Upper lobe of right lung (tissue), 1 donor: ENCODE results near the gene TANC1. TPM values are rescaled to one million over a fixed set of nuclear protein-coding genes. Genes with fewer than 3 reads are reported as not detected.

ENCODE experiments used
- ATAC-seq: fragments of 200-7000 bp; cut with Tn5 transposase; one replicate; pipeline ENCODE4 v1.9.1; 2020; ENCODE audit warnings: mild to moderate bottlenecking, moderate library complexity
- DNase-seq: peaks from one replicate; pipeline ENCODE4 v3.0.0-alpha.2; 2020
- H3K27ac ChIP-seq: fragments of 200-600 bp; one replicate; pipeline ENCODE4 v1.8.0; 2022
- H3K27me3 ChIP-seq: fragments of 200-600 bp; one replicate; pipeline ENCODE4 v1.8.0; 2022; ENCODE audit warnings: mild to moderate bottlenecking
- H3K36me3 ChIP-seq: fragments of 200-600 bp; one replicate; pipeline ENCODE4 v1.8.0; 2022
- H3K4me1 ChIP-seq: fragments of 200-600 bp; one replicate; pipeline ENCODE4 v1.8.0; 2022
- H3K4me3 ChIP-seq: fragments of 200-600 bp; one replicate; pipeline ENCODE4 v1.8.0; 2022; ENCODE audit warnings: mild to moderate bottlenecking
- H3K9me3 ChIP-seq: fragments of 200-600 bp; one replicate; pipeline ENCODE4 v1.8.0; 2022
- intact Hi-C: fragments of 100-400 bp; cut with DNase I; formaldehyde crosslinking; loops from one replicate; pipeline ENCODE4 v1.11.0; 2022
- total RNA-seq: library from RNA; stranded (reverse); fragmentation: NEBNext Ultra II Directional; extraction: Animal tissue kit (Norgen Biotek cat#: 25700); gene quantifications from one replicate; pipeline ENCODE4 v1.2.1, GENCODE V29; 2021
- TF ChIP-seq, protein P1 (sequence below): fragments of 200-600 bp; IDR thresholded peaks from one replicate; pipeline ENCODE4 v1.8.0; 2022; ENCODE audit warnings: antibody characterized with exemption
- donor health status: DM: no; HTN: yes; CAD: no; lungs with severe emphysema.

Gene TANC1
- total RNA-seq, 1 donor from 2014 or later: 60.4 TPM

DNA sequence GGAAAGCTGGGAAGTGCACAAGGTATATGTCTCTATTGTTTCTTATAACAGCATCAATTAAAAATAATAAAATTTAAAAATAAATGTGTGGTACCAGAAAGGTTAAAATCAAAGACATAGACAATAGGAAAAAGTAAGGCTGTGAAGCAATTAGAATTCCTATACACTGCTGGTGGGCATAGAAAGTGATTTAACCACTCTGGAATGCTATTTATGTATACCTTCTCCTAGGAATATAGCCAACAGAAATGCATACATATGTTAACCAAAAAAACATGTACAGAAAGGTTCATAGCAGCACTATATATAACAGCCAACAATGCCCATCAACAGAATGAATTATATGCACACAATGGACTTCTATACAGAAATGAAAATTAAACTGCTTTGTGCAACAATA, 275.1 kb downstream of the TANC1 start:
- no peak overlapping the region for H3K27ac ChIP-seq
- H3K4me3 ChIP-seq: no peak overlapping the region
- no peak for DNase-seq
- no peaks in the 10 kb centered on the region for H3K27me3 ChIP-seq
- TF ChIP-seq, protein P1, sequence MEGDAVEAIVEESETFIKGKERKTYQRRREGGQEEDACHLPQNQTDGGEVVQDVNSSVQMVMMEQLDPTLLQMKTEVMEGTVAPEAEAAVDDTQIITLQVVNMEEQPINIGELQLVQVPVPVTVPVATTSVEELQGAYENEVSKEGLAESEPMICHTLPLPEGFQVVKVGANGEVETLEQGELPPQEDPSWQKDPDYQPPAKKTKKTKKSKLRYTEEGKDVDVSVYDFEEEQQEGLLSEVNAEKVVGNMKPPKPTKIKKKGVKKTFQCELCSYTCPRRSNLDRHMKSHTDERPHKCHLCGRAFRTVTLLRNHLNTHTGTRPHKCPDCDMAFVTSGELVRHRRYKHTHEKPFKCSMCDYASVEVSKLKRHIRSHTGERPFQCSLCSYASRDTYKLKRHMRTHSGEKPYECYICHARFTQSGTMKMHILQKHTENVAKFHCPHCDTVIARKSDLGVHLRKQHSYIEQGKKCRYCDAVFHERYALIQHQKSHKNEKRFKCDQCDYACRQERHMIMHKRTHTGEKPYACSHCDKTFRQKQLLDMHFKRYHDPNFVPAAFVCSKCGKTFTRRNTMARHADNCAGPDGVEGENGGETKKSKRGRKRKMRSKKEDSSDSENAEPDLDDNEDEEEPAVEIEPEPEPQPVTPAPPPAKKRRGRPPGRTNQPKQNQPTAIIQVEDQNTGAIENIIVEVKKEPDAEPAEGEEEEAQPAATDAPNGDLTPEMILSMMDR: no peak
- no peak for ATAC-seq
- H3K9me3 ChIP-seq: no peaks in the 10 kb centered on the region
- no peaks in the 10 kb centered on the region for H3K4me1 ChIP-seq
- peaks cover 71% of the 10 kb centered on the region for H3K36me3 ChIP-seq
- intact Hi-C loops: no loop called here

DNA sequence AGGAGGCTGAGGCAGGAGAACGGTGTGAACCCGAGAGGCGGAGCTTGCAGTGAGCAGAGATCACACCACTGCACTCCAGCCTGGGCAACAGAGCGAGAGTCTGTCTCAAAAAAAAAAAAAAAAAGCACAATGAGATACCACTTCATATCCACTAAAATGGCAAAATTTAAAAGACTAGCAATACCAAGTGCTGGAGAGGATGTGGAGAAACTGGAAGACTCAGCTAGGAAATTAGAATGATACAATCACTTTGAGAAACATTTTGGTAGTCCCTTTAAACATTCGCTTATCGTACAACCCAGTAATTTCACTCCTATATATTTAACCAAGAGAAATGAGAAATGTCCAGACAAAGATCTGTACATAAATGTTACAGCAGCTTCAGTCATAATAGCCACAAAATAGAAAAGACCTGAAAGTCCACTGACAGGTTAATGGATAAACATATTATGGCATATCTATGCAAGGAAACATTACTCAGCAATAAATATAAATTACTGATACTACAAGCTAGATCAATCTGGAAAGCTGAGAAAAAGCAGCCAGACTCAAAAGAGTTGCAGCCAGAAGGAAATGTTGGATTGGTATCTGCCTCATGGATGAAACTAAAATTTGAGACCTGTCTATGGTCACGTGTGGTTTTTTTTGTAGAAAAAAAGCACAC, 278.0 kb downstream of the TANC1 start:
- no peaks in the 10 kb centered on the region for H3K27me3 ChIP-seq
- H3K27ac ChIP-seq: no peak overlapping the region
- DNase-seq: no peak
- H3K4me3 ChIP-seq: no peak overlapping the region
- peaks cover 18% of the 10 kb centered on the region for H3K4me1 ChIP-seq
- H3K9me3 ChIP-seq: no peaks in the 10 kb centered on the region
- TF ChIP-seq, protein P1: no peak
- H3K36me3 ChIP-seq: peaks cover 45% of the 10 kb centered on the region
- ATAC-seq: no peak
- intact Hi-C loops: no loop called here

DNA sequence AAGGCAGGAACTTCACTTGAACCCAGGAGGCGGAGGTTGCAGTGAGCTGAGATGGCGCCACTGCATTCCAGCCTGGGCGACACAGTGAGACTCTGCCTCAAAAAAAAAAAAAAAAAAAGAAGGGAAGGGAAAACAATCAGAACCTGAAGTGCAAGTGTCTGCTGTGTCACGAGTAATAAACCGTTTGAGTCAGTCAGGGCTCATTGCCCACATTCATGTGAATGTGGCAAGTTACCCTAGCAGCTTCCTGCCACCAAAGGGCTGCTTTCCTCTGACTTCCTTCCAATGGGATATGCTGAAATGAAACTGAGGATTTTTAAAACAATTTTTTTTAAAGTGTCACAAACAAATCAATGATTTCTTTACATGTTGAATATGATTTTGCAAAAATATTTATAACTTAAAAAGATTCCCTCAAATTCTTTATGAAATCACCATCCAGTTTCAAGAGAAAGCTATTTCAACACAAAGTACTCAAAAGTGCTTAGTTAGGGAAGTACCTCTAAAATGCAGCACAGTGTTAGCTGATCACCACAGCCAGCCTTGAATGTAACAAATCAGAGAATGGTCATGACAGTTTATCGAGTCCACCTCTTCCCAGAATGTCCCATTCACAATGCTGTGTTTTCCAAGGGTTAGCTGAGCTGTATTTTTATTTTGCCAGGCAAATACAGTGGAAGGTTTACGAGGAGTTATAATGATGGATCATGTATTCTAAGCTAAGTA, 281.7 kb downstream of the TANC1 start:
- H3K4me1 ChIP-seq: peaks cover 18% of the 10 kb centered on the region

DNA sequence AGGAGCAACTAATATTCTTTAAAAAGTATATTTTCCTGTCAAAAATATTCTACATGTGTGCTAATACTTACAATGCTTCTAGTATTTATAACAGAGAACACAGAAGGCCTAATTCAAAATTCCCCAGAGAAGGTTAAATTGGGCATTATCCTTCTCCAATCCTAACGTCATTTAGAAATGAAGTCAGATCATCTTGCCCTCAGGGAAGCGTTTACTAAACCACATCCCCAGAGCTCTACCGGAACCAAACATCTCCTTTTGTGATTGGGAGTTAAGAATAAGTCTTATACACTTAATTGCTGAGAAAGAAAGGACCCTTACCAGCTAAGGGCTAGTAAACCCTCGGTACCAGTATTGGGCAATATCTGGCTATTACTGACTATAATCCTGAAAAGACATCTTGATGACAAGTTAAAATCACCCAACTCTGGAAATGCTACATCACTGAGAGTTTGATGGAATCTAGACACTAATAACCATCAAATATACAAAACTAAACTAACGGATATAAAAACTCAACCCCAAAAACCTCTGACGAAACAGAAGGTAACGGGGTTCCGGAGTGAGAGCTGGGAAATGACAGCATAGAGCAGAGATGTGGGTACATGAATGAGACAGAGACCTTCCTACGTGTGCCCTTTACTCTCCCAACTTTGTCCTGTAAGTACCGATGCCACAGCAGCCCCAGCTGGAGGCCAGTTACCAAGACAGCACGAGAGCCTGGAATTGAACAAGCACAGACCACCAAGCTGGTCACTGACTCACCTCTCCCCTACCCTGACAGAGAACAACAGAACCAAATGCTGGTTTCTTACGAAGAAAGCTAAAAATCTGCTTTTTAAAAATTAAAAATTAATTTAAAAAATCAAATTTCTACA, 283.1 kb downstream of the TANC1 start:
- Histone ChIP-seq H3K4me1 (peaks cover 18% of the 10 kb centered on the region), H3K9me3 (no peaks in the 10 kb centered on the region), H3K36me3 (no peaks in the 10 kb centered on the region), H3K27ac (peak overlapping the region; percentile 61), H3K27me3 (no peaks in the 10 kb centered on the region), H3K4me3 (no peak overlapping the region)
- TF ChIP-seq, protein P1: no peak
- ATAC-seq (no peak), DNase-seq (no peak)
- intact Hi-C loops: no loop called here

More for the DNA sequence above, 281.7 kb downstream of the TANC1 start:
- H3K9me3 ChIP-seq: no peaks in the 10 kb centered on the region
- DNase-seq (no peak), ATAC-seq (peak; percentile 94)
- TF ChIP-seq, protein P1: no peak
- H3K27ac ChIP-seq: peak overlapping the region; percentile 80
- H3K4me3 ChIP-seq: peak overlapping the region; percentile 4
- H3K27me3 ChIP-seq: no peaks in the 10 kb centered on the region
- intact Hi-C loops: no loop called here
- peaks cover 10% of the 10 kb centered on the region for H3K36me3 ChIP-seq

DNA sequence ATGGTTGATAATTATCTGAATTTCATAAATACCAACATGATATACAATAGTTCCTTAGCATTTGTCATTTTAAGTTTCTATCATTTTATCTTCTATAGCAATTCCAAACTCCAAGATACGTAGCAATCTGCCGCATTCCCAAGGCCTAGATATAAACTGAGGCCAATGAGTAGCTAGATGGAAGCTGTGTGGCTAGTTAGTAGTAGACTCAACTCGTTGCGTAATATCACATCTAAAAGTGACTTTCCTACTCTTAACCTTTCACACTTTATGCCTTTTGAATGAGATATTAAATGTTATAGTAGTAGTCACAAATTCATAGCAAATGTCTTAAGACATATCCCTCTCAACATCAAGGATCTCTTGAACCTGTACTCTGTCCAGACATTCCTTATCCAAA, 284.5 kb downstream of the TANC1 start:
- Histone ChIP-seq H3K27me3 (no peaks in the 10 kb centered on the region), H3K27ac (no peak overlapping the region), H3K36me3 (no peaks in the 10 kb centered on the region), H3K4me3 (no peak overlapping the region), H3K4me1 (peaks cover 18% of the 10 kb centered on the region), H3K9me3 (no peaks in the 10 kb centered on the region)
- TF ChIP-seq, protein P1: no peak
- intact Hi-C loops: no loop called here
- DNase-seq (no peak), ATAC-seq (no peak)
